IMR-90 (cell line): ENCODE results near the gene INHBC. TPM values are rescaled to one million over a fixed set of nuclear protein-coding genes. Genes with fewer than 3 reads are reported as not detected.

ENCODE experiments used
- ATAC-seq: fragments of 200-7000 bp; cut with Tn5 transposase; 2 replicates; pipeline ENCODE4 v1.9.1; 2020; ENCODE audit warnings: low read depth, mild to moderate bottlenecking, moderate library complexity
- BruUV-seq: library from RNA; stranded (reverse); fragments of 400-500 nt; replicated peaks from 2 replicates; lab custom pipeline; 2021; lab: Mats Ljungman, UMichigan
- CTCF ChIA-PET: fragments of 300-600 bp; formaldehyde crosslinking; extraction: SDS; loops from one replicate; lab custom pipeline; 2021; ENCODE audit warnings: antibody characterized with exemption; lab: Yijun Ruan, JAX
- POLR2A ChIA-PET: fragments of 300-600 bp; sonication (Branson Sonifier 250); formaldehyde crosslinking; loops from one replicate; lab custom pipeline; 2022; ENCODE audit warnings: antibody characterized with exemption; ENCODE audit not compliant: unreplicated experiment; lab: Charles Lee
- DNase-seq: peaks from one replicate; pipeline ENCODE4 v3.0.0; 2013
- H2AFZ ChIP-seq: replicated peaks from 2 replicates; pipeline ENCODE3; 2013; ENCODE audit warnings: low read length, mild to moderate bottlenecking; ENCODE audit not compliant: poor library complexity
- H2AK5ac ChIP-seq: 2 replicates; pipeline ENCODE4 v1.6.1; 2013; ENCODE audit warnings: low read depth, low read length, inconsistent platforms
- H2AK9ac ChIP-seq: replicated peaks from 2 replicates; pipeline ENCODE3; 2013; ENCODE audit warnings: mild to moderate bottlenecking, low read depth, low read length, moderate library complexity; ENCODE audit not compliant: poor library complexity
- H2BK120ac ChIP-seq: 2 replicates; pipeline ENCODE4 v1.6.1; 2013; ENCODE audit warnings: low read depth, low read length, inconsistent platforms
- H2BK15ac ChIP-seq: 3 replicates; pipeline ENCODE4 v1.6.1; 2013; ENCODE audit warnings: low read depth, low read length, inconsistent platforms
- H2BK20ac ChIP-seq: 2 replicates; pipeline ENCODE4 v1.6.1; 2013; ENCODE audit warnings: low read depth, mild to moderate bottlenecking, inconsistent platforms, low read length, moderate library complexity
- H2BK5ac ChIP-seq: 2 replicates; pipeline ENCODE4 v1.6.1; 2013; ENCODE audit warnings: mild to moderate bottlenecking, low read depth, low read length, inconsistent platforms; ENCODE audit not compliant: poor library complexity, severe bottlenecking
- H3K14ac ChIP-seq: replicated peaks from 2 replicates; pipeline ENCODE4 v1.6.1; 2013; ENCODE audit warnings: low read depth, low read length, inconsistent platforms
- H3K18ac ChIP-seq: 2 replicates; pipeline ENCODE4 v1.6.1; 2013; ENCODE audit warnings: low read depth, low read length, control low read depth
- H3K23ac ChIP-seq: 2 replicates; pipeline ENCODE4 v1.6.1; 2013; ENCODE audit warnings: low read depth, low read length, inconsistent platforms
- H3K27ac ChIP-seq: 2 replicates; pipeline ENCODE4 v1.5.1; 2013; ENCODE audit warnings: mild to moderate bottlenecking, control low read depth, low read length; ENCODE audit not compliant: insufficient read depth
- H3K27me3 ChIP-seq: 2 replicates; pipeline ENCODE4 v1.6.1; 2013; ENCODE audit warnings: low read length; ENCODE audit not compliant: control insufficient read depth, insufficient read depth
- H3K36me3 ChIP-seq: 2 replicates; pipeline ENCODE4 v1.6.1; 2013; ENCODE audit warnings: low read length, mixed read lengths; ENCODE audit not compliant: control insufficient read depth, insufficient read depth
- H3K4ac ChIP-seq: 2 replicates; pipeline ENCODE4 v1.6.1; 2013; ENCODE audit warnings: low read depth, low read length, inconsistent platforms
- H3K4me1 ChIP-seq: 2 replicates; pipeline ENCODE4 v1.6.1; 2013; ENCODE audit warnings: low read length, mixed read lengths; ENCODE audit not compliant: control insufficient read depth, insufficient read depth
- H3K4me2 ChIP-seq: 2 replicates; pipeline ENCODE4 v1.6.1; 2013; ENCODE audit warnings: low read depth, mild to moderate bottlenecking, control low read depth, low read length, moderate library complexity
- H3K4me3 ChIP-seq: 2 replicates; pipeline ENCODE4 v1.5.1; 2013; ENCODE audit warnings: low read depth, mild to moderate bottlenecking, control low read depth, low read length, moderate library complexity; ENCODE audit not compliant: insufficient read depth
- H3K56ac ChIP-seq: 2 replicates; pipeline ENCODE4 v1.6.1; 2013; ENCODE audit warnings: low read length, inconsistent platforms; ENCODE audit not compliant: insufficient read depth; ENCODE audit errors: extremely low read depth
- H3K79me1 ChIP-seq, 2 experiments: 2 replicates each; pipeline ENCODE4 v1.6.1; 2013; ENCODE audit warnings: low read length in 2 of 2, inconsistent platforms in 1 of 2, low read depth in 1 of 2
- H3K9ac ChIP-seq: 2 replicates; pipeline ENCODE4 v1.6.1; 2013; ENCODE audit warnings: low read depth, low read length, control low read depth
- H3K9me1 ChIP-seq: 2 replicates; pipeline ENCODE4 v1.6.1; 2013; ENCODE audit warnings: low read length, inconsistent platforms; ENCODE audit not compliant: insufficient read depth
- H3K9me3 ChIP-seq: 2 replicates; pipeline ENCODE4 v1.6.1; 2013; ENCODE audit warnings: low read length; ENCODE audit not compliant: control insufficient read depth, insufficient read depth
- H4K20me1 ChIP-seq: 2 replicates; pipeline ENCODE4 v1.6.1; 2013; ENCODE audit warnings: low read length, inconsistent platforms; ENCODE audit not compliant: insufficient read depth
- H4K5ac ChIP-seq: 2 replicates; pipeline ENCODE4 v1.6.1; 2013; ENCODE audit warnings: mild to moderate bottlenecking, low read depth, low read length, control low read depth
- H4K8ac ChIP-seq, 2 experiments: 2 replicates each; pipeline ENCODE4 v1.6.1; 2013; ENCODE audit warnings: low read depth in 2 of 2, low read length in 2 of 2, control low read depth in 1 of 2, inconsistent platforms in 1 of 2
- H4K91ac ChIP-seq: 2 replicates; pipeline ENCODE4 v1.6.1; 2013; ENCODE audit warnings: low read depth, low read length, inconsistent platforms; ENCODE audit not compliant: insufficient read depth
- BHLHE40 ChIP-seq: fragments of 150-350 bp; IDR thresholded peaks from 2 replicates; pipeline ENCODE4 v1.6.1; 2016; ENCODE audit warnings: mild to moderate bottlenecking, low read depth, low read length
- CEBPB ChIP-seq: IDR thresholded peaks from 2 replicates; pipeline ENCODE4 v1.6.1; 2012; ENCODE audit warnings: low read depth, low read length, improper control_type of control experiment
- CTCF ChIP-seq: conservative IDR thresholded peaks from 2 replicates; pipeline ENCODE4 v1.5.1; 2012; ENCODE audit warnings: mild to moderate bottlenecking, low read depth, low read length, improper control_type of control experiment
- ELK1 ChIP-seq: fragments of 150-350 bp; IDR thresholded peaks from 2 replicates; pipeline ENCODE4 v1.6.1; 2016; ENCODE audit warnings: low read depth, mild to moderate bottlenecking, low read length, moderate library complexity, borderline replicate concordance
- FOS ChIP-seq: fragments of 150-350 bp; IDR thresholded peaks from 2 replicates; pipeline ENCODE4 v1.6.1; 2016; ENCODE audit warnings: low read depth, low read length
- MAFK ChIP-seq: IDR thresholded peaks from 2 replicates; pipeline ENCODE4 v1.6.1; 2012; ENCODE audit warnings: low read depth, low read length, improper control_type of control experiment
- MAZ ChIP-seq: IDR thresholded peaks from 2 replicates; pipeline ENCODE4 v1.6.1; 2012; ENCODE audit warnings: low read depth, mild to moderate bottlenecking, low read length, improper control_type of control experiment, moderate library complexity, borderline replicate concordance
- MXI1 ChIP-seq: IDR thresholded peaks from 2 replicates; pipeline ENCODE4 v1.6.1; 2012; ENCODE audit warnings: low read depth, mild to moderate bottlenecking, low read length, moderate library complexity, borderline replicate concordance
- NFE2L2 ChIP-seq: fragments of 150-350 bp; IDR thresholded peaks from 2 replicates; pipeline ENCODE4 v1.6.1; 2016; ENCODE audit warnings: low read depth, mild to moderate bottlenecking, low read length
- POLR2A ChIP-seq: IDR thresholded peaks from 2 replicates; pipeline ENCODE4 v1.6.1; 2012; ENCODE audit warnings: mild to moderate bottlenecking, low read depth, low read length
- RAD21 ChIP-seq: IDR thresholded peaks from 2 replicates; pipeline ENCODE4 v1.6.1; 2012; ENCODE audit warnings: low read length, improper control_type of control experiment
- RCOR1 ChIP-seq: IDR thresholded peaks from 2 replicates; pipeline ENCODE4 v1.6.1; 2012; ENCODE audit warnings: mild to moderate bottlenecking, low read length, improper control_type of control experiment; ENCODE audit not compliant: insufficient replicate concordance
- RFX5 ChIP-seq: IDR thresholded peaks from 2 replicates; pipeline ENCODE4 v1.8.0; 2012; ENCODE audit warnings: low read depth, mild to moderate bottlenecking, low read length, moderate library complexity
- SMC3 ChIP-seq: fragments of 150-350 bp; IDR thresholded peaks from 2 replicates; pipeline ENCODE4 v1.6.1; 2016; ENCODE audit warnings: low read depth, mild to moderate bottlenecking, antibody characterized with exemption, low read length, moderate library complexity
- USF2 ChIP-seq: fragments of 150-350 bp; IDR thresholded peaks from 2 replicates; pipeline ENCODE4 v1.6.1; 2017; ENCODE audit warnings: mild to moderate bottlenecking, antibody characterized with exemption, low read length, low read depth
- WGBS, 2 experiments: methylation state at CpG; one replicate each; pipeline versions ENCODE4 v1.1.5 to v1.1.7; 2013; ENCODE audit warnings: missing lambda C conversion rate in 2 of 2; ENCODE audit not compliant: insufficient read length in 1 of 2; ENCODE audit errors: extremely low coverage in 2 of 2; 5-methylcytosine and 5-hydroxymethylcytosine counted together
- dilution Hi-C: fragments of 300-500 bp; cut with HindIII; formaldehyde crosslinking; loops from one replicate; pipeline ENCODE4 v1.14.3; 2018; ENCODE audit warnings: low sequenced_read_pairs; ENCODE audit not compliant: unreplicated experiment
- in situ Hi-C: fragments of 300-500 bp; cut with MboI; formaldehyde crosslinking; loops from 3 replicates; pipeline ENCODE4 v1.14.3; 2019; ENCODE audit warnings: low sequenced_read_pairs, inconsistent platforms, mixed read lengths
- intact Hi-C: fragments of 100-400 bp; cut with micrococcal nuclease; formaldehyde crosslinking; loops from 2 replicates; pipeline ENCODE4 v1.10.0; 2022
- polyA plus RNA-seq, 3 experiments: library from polyadenylated mRNA; depleted of rRNA; stranded (reverse); fragments of >200 nt; gene quantifications; 2 replicates each; pipeline ENCODE4 v1.2.3, GENCODE V29; 2012; ENCODE audit warnings: low replicate concordance in 1 of 3
- total RNA-seq: library from RNA; depleted of rRNA; stranded (reverse); fragments of >200 nt; gene quantifications from 2 replicates; pipeline ENCODE4 v1.2.3, GENCODE V29; 2012

Gene INHBC
- total and polyA plus RNA-seq, 2 of the 4 experiments (the other 2 are of a cell fraction), result 0.09 TPM; not detected in 1

- intact Hi-C loops, result no loop called here
- H3K36me3 ChIP-seq, result no peaks in the 10 kb centered on the region
- H3K14ac ChIP-seq, result no peak overlapping the region
- H2BK20ac ChIP-seq, result no peak overlapping the region
- H2AK5ac ChIP-seq, result no peak overlapping the region
- peaks cover 58% of the 10 kb centered on the region for H3K27me3 ChIP-seq
- H3K9me1 ChIP-seq, result no peaks in the 10 kb centered on the region
- H2BK120ac ChIP-seq, result no peak overlapping the region
- dilution Hi-C loops, result no loop called here
- H3K27ac ChIP-seq, result no peak overlapping the region
- no peak overlapping the region for H3K4me3 ChIP-seq
- ChIA-PET CTCF (no interaction called here), POLR2A (no interaction called here)
- no peak for DNase-seq
- H3K18ac ChIP-seq, result no peak overlapping the region
- H3K23ac ChIP-seq, result 0 out of 2 replicates have a peak overlapping the region, but pooled peaks have one; percentile 38
- H3K79me1 ChIP-seq, result no peaks in the 10 kb centered on the region
- in situ Hi-C loops, result no loop called here
- no TSS peak for BruUV-seq
- no peak overlapping the region for H2BK15ac ChIP-seq
- no peak overlapping the region for H2BK5ac ChIP-seq
- WGBS, 2 experiments, result no CpG with 5 or more reads among the region's 3 CpGs
- no peak for ATAC-seq
- H3K4me1 ChIP-seq, result 0 out of 2 replicates have a peak, but pooled peaks cover 2% of the 10 kb centered on the region
- no peak for TF ChIP-seq RAD21
- no peak for TF ChIP-seq USF2
- no peak for TF ChIP-seq MAZ
- no peak for TF ChIP-seq BHLHE40
- no peak for TF ChIP-seq CEBPB
- no peak for TF ChIP-seq CTCF
- TF ChIP-seq RFX5, result no peak
- TF ChIP-seq RCOR1, result no peak
- no peak for TF ChIP-seq MAFK
- no peak for TF ChIP-seq POLR2A
- TF ChIP-seq NFE2L2, result no peak
- TF ChIP-seq MXI1, result no peak
- no peak for TF ChIP-seq FOS
- TF ChIP-seq ELK1, result no peak
- no peak for TF ChIP-seq SMC3
- H3K4ac ChIP-seq, result no peak overlapping the region
- no peak overlapping the region for H4K5ac ChIP-seq
- no peak overlapping the region for H3K4me2 ChIP-seq
- H4K91ac ChIP-seq, result no peak overlapping the region
- H3K56ac ChIP-seq, result no peak overlapping the region
- H2AK9ac ChIP-seq, result no peak overlapping the region
- H4K20me1 ChIP-seq, result no peaks in the 10 kb centered on the region
- no peak overlapping the region for H4K8ac ChIP-seq
- no peaks in the 10 kb centered on the region; the same call in 1 of the 2 replicates for H3K9me3 ChIP-seq
- H3K9ac ChIP-seq, result no peak overlapping the region
- H2AFZ ChIP-seq, result no peak overlapping the region
Measured at GRCh38 chr12:57473392-57473791, 38.8 kb downstream of the INHBC start.
